NCI-H82 (cell line): ENCODE measurements around the gene POLR1C.
"Not testable (repeated sequence)": the region's sequence is repeated elsewhere in the genome, so short reads cannot be mapped to it uniquely, and the experiment has no call there.

Experiments used
- DNase-seq: peaks from one replicate; lab custom pipeline; 2025; lab: John Stamatoyannopoulos, UW

POLR1C gene

DNA sequence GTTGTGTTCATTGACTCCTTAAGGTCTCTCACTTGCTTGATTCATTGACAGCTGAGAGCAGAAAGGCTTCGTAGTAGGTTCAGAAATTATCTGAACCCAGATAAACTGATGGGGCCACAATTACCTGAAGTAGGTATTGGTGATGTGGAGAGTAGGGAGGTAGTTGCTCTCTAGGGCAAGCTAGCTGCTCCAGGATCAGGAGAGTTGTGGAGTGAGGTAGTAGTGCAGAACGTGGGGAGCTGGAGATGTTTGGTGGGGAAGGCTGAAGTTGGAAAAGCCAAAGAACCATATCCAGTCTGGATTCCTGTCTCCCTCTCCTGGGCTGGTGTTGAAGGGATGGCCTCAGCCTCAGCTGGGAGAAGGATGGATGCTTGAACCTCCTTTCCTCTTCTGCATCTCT lies 23.7 kb upstream of the POLR1C start:
- DNase-seq, result no peak

DNA sequence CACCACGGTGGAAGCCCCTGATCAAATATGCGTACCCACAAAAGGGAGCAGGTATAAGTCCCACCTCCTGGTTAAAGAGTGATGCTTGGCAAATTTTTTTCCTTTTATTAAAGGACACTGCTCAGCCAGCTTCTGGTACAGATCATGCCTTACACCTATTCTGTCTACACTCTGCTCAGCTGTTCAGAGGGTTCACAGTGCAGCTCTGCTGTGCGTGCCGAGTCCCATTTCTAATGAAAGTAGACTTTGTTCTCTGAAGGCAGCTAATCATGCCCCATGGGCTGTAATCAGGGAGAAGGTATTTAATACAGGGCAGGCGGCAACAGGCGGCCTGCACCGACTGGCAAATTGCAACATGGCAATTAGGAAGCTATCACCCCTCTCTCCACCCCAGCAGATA lies 23.1 kb upstream of the POLR1C start:
- no peak for DNase-seq

DNA sequence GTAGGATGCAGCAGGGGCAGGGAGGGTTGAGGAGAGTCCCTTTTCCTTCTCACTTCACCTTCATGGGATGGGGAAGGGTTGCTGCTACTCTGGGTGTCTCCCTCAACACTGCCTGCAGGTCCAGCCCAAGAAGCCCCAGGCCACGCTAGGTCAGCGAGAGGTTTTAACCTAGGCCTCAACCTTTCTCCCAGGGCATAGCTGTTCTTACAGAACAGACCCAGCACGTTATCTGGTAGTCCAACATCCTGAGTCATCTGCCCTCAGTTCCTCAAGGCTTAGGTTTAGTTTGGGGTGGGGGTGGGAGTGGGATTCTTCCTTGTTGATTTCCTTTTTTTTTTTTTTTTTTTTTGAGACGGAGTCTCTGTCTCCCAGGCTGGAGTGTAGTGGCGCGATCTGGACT lies 22.6 kb upstream of the POLR1C start:
- DNase-seq, result no peak

DNA sequence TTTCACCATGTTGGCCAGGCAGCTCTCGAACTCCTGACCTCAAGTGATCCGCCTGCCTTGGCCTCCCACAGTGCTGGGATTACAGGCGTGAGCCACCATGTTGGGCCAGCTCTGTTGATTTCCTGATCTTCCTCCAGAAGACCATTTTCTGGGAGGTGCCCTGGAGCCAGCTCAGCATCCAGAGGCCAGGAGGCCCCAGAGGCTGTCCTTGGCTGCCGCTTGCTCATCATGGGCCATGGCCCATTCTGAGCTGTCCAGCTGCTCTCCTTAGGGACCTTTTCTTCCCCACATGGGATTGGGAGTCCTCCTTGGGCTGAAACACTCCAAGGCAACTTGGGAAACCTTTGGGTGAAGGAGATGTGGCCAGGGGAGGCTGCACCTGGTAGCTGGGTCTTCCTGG lies 22.1 kb upstream of the POLR1C start:
- DNase-seq, result no peak

DNA sequence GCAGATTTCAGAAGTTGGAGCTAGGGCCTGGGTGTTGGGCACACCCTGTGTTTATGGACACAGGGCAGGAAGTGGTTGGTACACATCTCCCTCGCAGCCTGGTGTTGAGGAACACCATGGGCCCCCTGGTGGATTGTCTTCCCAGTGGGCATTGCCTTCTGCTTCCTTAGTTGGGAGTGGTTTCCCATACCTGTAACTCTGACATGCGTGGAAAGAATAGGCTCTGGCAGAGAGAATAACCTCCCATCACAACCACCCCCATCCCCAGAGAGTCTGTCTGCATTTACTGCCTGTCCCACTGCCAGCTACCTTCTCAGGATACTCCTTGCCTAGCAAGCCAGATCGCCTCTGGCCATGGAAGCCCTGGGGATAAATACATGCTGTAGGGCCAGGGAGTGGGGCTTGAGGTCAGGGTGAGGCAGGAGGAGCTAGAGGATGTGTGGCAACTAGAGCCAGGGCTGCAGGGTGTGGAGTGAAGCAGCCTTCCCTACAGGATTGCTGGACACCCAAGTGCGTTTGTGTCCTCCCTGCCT lies 21.4 kb upstream of the POLR1C start:
- peak; percentile 42 for DNase-seq

DNA sequence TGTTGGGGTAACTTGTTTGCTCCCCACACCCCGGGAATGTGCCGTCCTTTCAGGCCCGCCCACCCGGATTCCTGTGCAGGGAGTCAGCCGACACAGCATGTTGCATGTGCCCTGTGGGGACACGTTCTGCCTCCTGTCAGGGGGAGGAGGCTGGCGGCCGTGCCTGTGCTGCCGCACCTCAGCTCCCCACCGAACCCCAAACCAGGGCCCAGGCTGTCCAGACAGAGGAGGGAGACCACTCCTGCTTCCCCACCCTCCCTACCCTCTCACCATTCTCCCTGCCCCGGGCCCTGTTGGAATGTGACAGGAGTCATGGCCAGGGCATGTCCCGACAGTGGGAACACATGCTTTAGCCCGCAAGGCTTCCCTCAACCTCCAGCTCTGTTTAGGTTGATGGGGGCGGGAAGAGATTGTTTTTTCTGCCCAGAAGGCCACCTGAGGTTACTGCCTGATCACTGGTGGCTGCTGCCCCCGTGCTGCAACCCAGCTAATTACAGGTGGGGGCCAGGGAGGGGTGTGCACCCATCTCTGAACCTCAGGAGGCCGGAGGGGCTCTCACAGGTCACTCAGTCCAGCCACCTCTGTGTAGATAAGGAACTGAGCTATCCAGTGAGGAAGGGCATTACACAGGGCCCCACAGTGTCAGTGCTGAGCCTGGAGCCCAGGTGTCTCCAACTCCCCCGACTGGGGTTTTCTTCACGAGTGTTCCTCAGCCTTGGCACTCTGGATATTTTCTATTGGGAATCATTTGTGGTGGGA lies 20.3 kb upstream of the POLR1C start:
- DNase-seq, result peak; percentile 68

DNA sequence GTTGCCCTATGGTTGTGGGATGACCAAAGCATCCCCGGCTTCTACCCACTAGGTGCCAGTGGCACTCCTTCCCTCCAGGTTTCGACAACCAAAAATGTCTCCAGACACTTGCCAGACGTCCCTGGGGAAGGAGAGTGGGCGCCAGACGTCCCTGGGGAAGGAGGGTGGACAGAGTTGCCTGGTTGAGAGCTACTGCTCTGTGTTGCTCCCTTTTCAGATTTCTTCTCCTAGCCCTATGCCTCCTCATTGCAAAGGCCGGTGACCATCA lies 19.8 kb upstream of the POLR1C start:
- DNase-seq, result no peak

DNA sequence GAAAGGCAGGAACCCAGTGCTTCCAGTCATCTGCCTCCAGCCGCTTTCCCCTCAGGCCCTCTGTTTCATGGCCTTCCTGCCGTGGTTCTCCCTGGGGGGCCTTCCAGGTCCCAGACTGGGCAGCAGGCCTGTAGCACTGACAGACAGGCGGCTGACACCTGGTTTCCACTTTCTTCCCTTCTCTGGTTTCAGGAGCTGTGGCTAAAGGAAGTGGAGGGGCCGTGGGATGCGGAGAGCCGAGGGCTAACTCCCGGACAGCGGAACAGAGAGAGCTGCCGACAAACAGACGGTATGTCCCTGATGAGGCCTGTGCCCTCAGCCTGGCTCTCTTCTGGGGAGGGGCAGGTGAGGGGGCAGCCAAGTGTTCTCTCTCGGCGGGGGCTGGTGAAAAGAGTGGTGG lies 19.2 kb upstream of the POLR1C start:
- no peak for DNase-seq

DNA sequence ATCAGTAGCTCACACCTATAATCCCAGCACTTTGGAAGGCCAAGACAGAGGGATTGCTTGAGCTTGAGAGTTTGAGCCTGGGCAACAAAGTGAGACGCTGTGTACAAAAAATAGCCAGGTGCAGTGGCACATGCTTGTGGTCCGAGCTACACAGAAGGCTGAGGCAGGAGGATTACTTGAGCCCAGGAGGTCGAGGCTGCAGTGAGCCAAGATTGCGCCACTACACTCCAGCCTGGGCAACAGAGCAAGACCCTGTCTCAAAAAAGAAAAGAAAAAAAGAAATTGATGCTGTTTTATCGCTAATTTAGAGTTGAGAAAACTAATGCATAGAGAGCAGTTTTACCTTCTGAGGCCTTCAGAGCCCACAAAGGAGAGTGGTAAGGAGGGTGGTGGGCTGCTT lies 18.6 kb upstream of the POLR1C start:
- DNase-seq, result not testable (repeated sequence)

DNA sequence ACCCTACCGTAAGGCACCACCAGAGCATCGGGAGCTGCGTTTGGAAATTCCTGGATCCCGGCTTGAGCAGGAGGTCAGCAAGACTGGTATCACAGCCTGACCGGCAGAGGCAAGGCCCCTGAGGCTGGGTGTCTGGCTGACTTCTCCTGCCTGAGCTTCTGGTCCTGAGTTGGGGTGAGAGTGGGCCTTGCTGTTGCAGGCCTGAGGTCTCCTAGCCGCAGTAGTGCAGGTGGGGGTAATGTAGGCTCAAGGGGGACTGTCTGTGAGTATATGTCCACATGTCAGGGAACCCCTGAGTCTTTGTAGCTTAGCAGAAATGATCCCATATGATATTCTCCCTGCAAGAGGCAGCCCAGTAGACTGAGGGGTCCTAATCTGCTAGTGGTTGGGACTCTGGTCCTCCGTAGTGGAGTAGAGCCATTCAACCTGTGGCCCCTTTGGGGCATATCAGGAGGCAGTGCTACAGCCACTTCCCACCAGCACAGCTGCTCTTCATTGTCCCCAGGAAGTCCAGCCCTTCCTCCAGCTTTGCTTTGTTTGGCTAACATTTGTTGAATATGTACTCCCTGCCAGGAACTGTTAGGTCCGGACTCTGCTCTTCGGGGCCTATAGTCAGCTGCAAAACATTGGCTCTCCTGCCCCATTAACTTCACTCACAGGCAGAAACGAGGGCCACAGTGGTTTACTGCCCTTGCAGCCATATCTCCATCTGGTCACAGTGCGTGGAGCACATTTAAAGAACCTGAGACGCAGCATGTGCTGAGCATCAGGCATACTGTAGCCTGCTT lies 17.7 kb upstream of the POLR1C start:
- DNase-seq, result no peak

DNA sequence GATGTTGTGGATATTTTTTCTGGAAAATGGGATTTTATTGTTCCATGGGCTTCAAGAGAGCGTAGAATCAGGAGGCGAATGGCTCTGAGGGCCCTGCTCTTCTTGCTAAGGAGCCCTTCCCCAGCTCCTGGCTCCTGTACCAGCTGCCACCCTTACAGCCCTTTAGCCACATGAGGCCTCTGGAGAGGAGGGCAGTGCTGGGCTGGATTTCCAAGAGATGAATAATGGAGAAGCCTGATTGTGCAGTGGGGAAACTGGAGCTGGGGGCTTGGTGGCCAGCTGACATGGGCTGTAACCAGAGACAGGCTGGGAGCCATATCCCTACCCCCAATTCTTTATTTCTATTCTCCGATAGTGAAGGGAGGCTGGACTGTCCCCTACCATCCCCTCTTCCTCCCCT lies 16.0 kb upstream of the POLR1C start:
- no peak for DNase-seq

DNA sequence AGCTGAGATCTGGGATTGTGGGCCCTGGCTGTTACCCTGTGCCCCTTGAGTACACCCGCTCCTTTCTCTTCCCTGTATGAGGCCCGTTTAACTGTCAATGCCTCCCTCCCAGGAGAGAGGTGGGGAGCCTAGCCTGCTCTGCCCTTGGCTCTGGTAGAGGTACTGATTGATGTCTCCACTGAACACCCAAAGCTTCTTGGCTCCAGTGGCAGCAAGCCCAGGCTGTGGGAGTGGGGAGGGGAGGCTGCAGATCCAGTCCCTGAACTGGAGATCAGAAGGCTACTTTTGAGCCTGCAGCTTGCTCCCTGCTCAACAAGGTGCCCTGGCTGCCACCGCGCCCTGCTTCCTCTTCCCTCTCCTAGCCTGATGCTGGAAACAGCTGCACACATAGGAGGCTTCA lies 14.2 kb upstream of the POLR1C start:
- DNase-seq, result no peak

DNA sequence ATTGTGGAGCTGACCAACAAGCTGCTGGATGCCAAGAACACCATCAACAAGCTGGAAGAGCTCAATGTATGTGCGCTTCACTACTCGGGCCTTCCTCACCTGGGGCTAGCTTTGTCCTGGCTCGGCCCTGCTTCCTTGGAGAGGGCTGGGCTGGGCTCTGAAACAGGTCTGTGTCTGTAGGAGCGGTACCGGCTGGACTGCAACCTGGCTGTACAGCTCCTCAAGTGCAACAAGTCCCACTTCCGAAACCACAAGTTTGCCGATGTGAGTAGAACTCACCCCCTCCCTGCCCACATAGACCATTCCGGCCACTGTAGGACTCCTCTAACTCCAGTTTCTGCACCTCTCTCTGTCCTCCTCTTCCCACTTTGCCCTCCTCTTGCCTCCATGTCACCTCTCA lies 13.4 kb upstream of the POLR1C start:
- DNase-seq, result no peak

DNA sequence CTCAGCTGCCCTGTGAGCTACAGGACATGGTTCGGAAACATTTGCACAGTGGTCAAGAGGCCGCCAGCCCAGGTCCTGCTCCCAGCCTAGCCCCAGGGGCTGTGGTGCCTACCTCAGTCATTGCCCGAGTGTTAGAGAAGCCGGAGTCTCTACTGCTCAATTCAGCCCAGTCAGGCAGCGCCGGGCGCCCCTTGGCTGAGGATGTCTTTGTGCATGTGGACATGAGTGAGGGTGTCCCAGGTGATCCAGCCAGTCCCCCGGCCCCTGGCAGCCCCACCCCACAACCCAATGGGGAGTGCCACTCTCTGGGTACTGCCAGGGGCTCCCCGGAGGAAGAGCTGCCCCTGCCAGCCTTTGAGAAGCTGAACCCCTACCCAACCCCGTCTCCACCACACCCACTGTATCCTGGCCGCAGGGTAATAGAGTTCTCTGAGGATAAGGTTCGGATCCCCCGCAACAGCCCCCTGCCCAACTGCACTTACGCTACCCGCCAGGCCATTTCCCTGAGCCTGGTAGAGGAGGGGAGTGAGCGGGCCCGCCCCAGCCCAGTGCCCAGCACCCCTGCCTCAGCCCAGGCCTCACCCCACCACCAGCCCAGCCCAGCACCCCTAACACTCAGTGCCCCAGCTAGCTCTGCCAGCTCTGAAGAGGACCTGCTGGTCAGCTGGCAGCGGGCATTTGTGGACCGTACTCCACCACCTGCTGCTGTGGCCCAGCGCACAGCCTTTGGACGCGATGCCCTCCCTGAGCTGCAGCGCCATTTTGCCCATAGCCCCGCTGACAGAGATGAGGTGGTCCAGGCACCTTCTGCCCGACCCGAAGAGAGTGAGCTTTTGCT lies 11.9 kb upstream of the POLR1C start:
- no peak for DNase-seq

DNA sequence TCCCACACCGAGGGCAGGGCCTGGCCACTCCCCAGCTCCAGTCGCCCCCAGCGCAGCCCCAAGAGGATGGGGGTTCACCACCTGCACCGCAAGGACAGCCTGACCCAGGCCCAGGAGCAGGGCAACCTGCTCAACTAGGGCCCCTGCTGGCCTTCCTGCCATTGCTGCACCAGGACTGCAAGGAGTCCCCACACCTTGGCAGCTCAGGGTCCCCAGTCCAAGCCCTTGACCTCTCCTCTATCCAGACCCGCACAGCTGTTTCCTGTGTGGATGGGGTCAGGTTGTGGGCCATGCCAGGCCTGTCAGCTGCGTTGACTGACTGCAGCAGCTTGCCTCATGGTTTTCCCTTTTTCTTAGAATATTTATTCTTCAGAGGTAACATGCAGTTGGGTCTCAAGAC lies 11.2 kb upstream of the POLR1C start:
- no peak for DNase-seq

DNA sequence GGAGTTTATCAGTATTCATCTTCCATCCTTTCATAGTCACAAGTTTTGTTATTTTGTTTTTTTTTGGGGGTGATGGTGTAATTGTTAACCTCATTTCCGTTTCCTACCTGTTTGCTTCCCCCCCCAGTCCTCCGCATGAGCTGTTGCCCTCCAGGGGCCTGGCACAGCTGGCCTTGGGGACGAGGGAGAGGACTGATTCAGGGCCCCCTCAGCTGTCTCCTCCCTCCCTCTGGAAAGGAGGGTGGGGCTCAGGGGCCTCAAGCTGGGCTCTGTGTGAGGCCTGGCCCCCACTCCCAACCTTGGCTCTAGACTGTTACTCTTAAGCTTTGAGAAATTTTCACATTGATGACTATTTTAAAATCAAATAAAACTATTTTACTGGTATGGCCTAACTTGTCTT lies 10.7 kb upstream of the POLR1C start:
- DNase-seq, result no peak

DNA sequence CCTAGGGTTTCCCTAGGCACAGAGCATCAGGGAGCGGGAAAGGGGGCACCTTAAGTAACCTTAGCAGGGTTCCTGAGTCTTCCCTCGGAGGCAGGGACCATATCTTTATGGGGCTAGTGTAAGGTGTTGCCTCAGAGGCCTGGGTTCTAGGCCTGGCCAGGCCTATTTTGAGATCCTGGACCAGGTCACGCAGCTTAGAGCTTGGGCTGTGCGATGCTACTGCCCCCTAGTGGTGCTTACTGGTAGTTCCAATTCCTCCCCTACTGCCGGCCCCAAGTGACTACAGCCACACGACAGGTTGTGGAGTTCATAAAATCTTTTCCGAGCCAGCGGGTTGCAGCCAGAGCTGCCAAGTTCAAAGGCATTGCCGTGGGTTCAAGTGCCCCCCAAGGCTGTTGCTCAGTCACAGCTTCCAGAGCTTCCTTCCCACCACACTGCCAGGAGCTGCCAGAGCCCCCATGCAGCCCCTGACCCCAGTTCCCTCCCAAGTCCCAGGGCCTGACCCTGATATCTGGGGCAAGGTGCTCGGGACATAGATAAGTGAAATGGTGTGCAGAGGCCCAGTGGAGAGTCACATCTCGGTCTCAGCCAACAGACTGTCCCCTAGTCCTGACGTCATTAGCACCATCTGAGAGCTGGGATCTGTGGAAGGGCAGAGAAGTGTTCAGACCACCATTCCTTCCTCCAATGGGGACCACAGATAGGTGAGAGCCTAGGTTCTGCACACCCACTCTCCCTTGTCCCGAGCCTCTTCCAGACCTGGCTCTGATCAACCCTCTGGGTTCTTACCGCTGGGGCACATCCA lies 10.0 kb upstream of the POLR1C start:
- peak; percentile 89 for DNase-seq

DNA sequence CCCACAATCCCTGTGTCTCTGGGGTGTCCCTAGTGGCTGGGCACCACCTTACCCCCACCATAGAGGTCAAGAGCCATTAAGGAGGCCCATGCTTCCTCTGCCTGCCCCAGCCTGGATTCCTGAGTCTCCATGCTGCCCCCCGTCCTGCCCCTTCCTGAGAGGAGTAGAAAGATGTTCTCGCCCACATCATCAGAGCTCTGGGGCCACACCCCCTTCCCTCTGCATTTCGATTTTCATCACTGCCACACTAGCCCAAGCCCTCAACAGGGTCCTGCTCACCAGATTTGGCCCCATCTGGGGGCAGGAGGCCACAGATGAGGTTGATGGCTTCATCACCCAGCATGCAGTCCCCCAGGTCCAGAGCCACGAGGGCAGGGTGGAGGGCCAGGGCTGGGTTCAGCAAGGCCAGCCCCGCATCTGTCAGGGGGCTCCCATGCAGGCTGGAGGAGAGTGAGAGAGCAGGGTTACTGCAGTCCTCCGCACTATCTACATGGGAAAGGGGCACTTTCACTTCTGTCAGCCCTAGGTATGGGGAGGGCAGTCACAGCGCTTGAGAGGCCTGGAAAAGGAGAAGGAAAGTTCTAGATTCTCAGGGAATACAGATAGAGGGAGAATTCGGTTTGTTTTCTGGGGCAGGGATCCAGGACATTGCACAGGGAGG lies 8.3 kb upstream of the POLR1C start:
- DNase-seq, result no peak

DNA sequence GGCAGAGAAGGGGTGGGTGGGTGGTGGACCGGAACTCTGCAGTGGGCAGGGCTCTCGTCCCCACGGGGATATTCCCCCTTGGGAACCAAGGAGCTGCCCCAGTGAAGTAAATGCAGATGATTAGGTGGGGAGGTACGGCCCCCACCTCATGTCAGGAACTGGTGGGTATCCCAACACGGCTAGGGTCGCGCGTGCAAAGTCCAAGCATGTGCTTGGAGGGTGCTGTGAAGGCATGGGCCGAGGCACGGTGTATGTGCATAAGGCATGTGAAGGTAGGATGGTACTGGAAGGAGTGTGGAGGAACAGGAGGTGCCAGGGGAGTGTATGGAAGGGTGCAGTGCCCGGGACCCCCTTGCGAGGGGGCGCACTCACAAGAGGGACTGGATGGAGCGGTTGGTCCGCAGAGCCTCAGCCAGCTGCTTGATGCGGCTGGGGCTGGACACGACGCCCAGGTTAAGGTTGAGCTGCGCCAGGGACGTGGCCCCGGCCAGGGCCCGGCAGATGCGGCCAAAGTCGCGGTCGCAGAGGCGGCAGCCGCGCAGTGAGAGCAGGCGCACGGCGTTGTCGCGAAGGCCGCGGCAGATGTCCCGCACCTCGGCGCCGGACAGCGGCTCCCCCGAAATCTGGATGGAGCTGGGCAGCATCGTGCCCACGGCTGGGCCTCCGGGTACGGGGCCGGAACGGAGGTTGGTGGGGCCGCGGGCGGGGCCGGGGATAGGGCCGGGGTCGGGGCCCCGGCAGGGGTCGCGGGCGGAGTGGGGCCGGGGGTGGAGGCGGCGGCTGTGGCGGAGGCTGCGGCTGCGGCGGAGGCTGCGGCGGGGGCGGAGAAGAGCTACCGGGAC lies 7.5 kb upstream of the POLR1C start:
- DNase-seq, result no peak
